GM21737 (cell line): ENCODE data around the gene MEGF10.
"Not testable (repeated sequence)": the region's sequence is repeated elsewhere in the genome, so short reads cannot be mapped to it uniquely, and the experiment has no call there.

Experiments
- ATAC-seq: cut with Tn5 transposase; IDR thresholded peaks from one replicate; pipeline ENCODE4 v1.9.1; 2021; ENCODE audit warnings: mild to moderate bottlenecking, moderate library complexity; ENCODE audit not compliant: unreplicated experiment

Gene MEGF10

GRCh38 chr5:127290019-127290945 is at the start of gene MEGF10:
TSS of gene MEGF10 (plus strand) at chr5:127290796. CDS start at chr5:127331309, 40,513 bp downstream.
- ATAC-seq, result no peak

- no peak for ATAC-seq
These were observed 47.6 kb upstream of the MEGF10 start for GRCh38 chr5:127243011-127243410.

- ATAC-seq, result no peak
These were observed 35.8 kb upstream of the MEGF10 start for GRCh38 chr5:127254729-127255284.

GRCh38 chr5:127256886-127257597 is 33.6 kb upstream of the MEGF10 start:
- ATAC-seq, result no peak

GRCh38 chr5:127260686-127261085 is 29.9 kb upstream of the MEGF10 start:
- no peak for ATAC-seq

GRCh38 chr5:127265473-127265872 is 25.1 kb upstream of the MEGF10 start:
- ATAC-seq, result not testable (repeated sequence)

GRCh38 chr5:127268342-127268741 is 22.3 kb upstream of the MEGF10 start:
- not testable (repeated sequence) for ATAC-seq

- ATAC-seq, result not testable (repeated sequence)
These were observed 19.9 kb upstream of the MEGF10 start for GRCh38 chr5:127270713-127271112.

- ATAC-seq, result no peak
These were observed 14.9 kb upstream of the MEGF10 start for GRCh38 chr5:127275641-127276193.

GRCh38 chr5:127280491-127281220 is 9.9 kb upstream of the MEGF10 start:
- no peak for ATAC-seq

GRCh38 chr5:127281609-127282008 is 9.0 kb upstream of the MEGF10 start:
- no peak for ATAC-seq

- no peak for ATAC-seq
These were observed 1.9 kb upstream of the MEGF10 start for GRCh38 chr5:127288676-127289075.

GRCh38 chr5:127290946-127291693 is 524 bp downstream of the MEGF10 start:
- no peak for ATAC-seq

- no peak for ATAC-seq
These were observed 1.6 kb downstream of the MEGF10 start for GRCh38 chr5:127292030-127292735.

GRCh38 chr5:127293373-127293772 is 2.8 kb downstream of the MEGF10 start:
- ATAC-seq, result no peak

- no peak for ATAC-seq
These were observed 4.2 kb downstream of the MEGF10 start for GRCh38 chr5:127294829-127295228.

GRCh38 chr5:127295454-127295853 is 4.9 kb downstream of the MEGF10 start:
- ATAC-seq, result no peak

GRCh38 chr5:127296321-127296720 is 5.7 kb downstream of the MEGF10 start:
- no peak for ATAC-seq

- not testable (repeated sequence) for ATAC-seq
These were observed 6.3 kb downstream of the MEGF10 start for GRCh38 chr5:127296894-127297293.
